Activated CD8-positive, alpha-beta T cell treated with anti-CD3 and anti-CD28 coated beads for 36 hours (primary cell): ENCODE data around the gene GFI1. TPM values are rescaled to one million over a fixed set of nuclear protein-coding genes. Genes with fewer than 3 reads are reported as not detected.

Source experiments
- ATAC-seq: fragments of 200-7000 bp; cut with Tn5 transposase; one replicate; pipeline ENCODE4 v1.10.0; 2021; ENCODE audit warnings: mild to moderate bottlenecking, moderate library complexity
- CTCF ChIA-PET: fragments of 350-600 bp; sonication (Branson Sonifier 250); formaldehyde crosslinking; loops from one replicate; lab custom pipeline; 2021; ENCODE audit warnings: antibody characterized with exemption; lab: Charles Lee
- POLR2A ChIA-PET: fragments of 350-600 bp; sonication (Branson Sonifier 250); formaldehyde crosslinking; loops from one replicate; lab custom pipeline; 2021; ENCODE audit warnings: antibody characterized with exemption; lab: Charles Lee
- DNase-seq: peaks from one replicate; pipeline ENCODE4 v3.0.0-alpha.2; 2020
- H3K27ac Mint-ChIP-seq: one replicate; pipeline ENCODE4 v1.8.0; 2021; ENCODE audit warnings: mild to moderate bottlenecking, mixed read lengths
- H3K27me3 Mint-ChIP-seq: one replicate; pipeline ENCODE4 v1.8.0; 2021; ENCODE audit warnings: mixed read lengths
- H3K36me3 Mint-ChIP-seq: one replicate; pipeline ENCODE4 v1.8.0; 2021; ENCODE audit warnings: low read depth, mixed read lengths
- H3K4me1 Mint-ChIP-seq: one replicate; pipeline ENCODE4 v1.8.0; 2021; ENCODE audit warnings: low read depth, mixed read lengths
- H3K4me3 Mint-ChIP-seq: one replicate; pipeline ENCODE4 v1.8.0; 2021; ENCODE audit warnings: mild to moderate bottlenecking, moderate library complexity, mixed read lengths
- H3K9me3 Mint-ChIP-seq: one replicate; pipeline ENCODE4 v1.8.0; 2021; ENCODE audit warnings: mixed read lengths
- intact Hi-C: fragments of 100-400 bp; cut with micrococcal nuclease; formaldehyde crosslinking; loops from one replicate; pipeline ENCODE4 v1.10.0; 2022
- total RNA-seq, 2 experiments: library from RNA; stranded (reverse); gene quantifications; one replicate each; pipeline ENCODE4 v1.2.3, GENCODE V29; 2021
- TF ChIP-seq, protein P1 (sequence below): fragments of 200-600 bp; IDR thresholded peaks from one replicate; pipeline ENCODE4 v1.8.0; 2022; ENCODE audit warnings: antibody characterized with exemption, mild to moderate bottlenecking

GFI1 gene
- total RNA-seq, 2 experiments from 2014 or later = 54.3 to 55.3 TPM

DNA sequence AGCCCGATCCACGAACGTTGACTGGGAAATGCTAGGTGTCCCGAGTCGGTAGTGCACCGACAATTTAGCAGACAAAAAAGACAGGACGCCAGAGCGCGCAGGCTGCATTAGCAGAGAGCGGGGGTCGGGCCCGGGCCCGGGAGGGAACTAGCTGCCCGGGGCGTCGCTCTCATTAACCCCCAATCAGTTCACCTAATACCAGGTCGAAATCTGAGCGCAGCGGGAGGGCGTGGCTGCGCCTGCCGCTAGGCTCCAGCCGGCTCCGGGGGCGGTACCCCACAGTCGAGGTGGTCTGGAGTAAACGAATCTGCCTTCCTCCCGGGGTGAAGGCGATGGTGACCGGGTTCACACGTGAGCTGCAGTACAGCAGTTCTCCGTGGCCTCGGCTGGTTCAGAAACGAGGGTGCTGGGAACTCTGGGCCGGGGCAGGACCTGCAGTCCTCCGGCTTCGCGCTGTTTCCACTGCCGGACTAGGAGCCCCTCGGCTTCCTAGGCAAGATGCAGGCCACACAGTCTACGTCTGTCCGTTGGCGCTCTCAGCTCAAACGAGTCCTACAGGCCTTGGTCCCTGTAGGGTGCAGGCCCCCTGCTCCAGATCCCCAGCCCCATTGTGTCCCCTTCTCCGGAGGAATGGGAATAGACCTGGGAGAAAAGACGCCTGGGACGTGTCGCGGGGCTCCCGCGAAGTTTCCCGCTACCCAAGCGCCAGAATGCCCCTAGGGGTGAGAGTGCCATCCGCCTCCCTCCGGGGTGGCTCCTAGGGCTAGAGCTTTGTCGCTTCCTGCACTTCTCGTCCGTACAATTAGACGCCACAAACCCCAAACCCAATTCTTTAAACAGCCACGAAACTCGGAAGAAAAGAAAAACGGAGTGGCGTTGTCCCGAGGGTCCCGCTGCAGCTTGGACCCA lies 2.0 kb downstream of the GFI1 start:
- ATAC-seq = peak; percentile 26
- ChIA-PET POLR2A (interaction anchor here (0.6 to 10.9 kb wide), 34 partner anchors 9 to 537 kb away, joined by 3 to 213 read pairs (median 5); partner anchors contain the start of gene GLMN), CTCF (interaction anchor here (0.6 to 5.0 kb wide), 30 partner anchors 10 to 344 kb away, joined by 3 to 51 read pairs (median 4); partner anchors contain the start of genes GLMN and RPAP2)
- H3K4me3 Mint-ChIP-seq = peak overlapping the region; percentile 98
- no peaks in the 10 kb centered on the region for H3K27me3 Mint-ChIP-seq
- TF ChIP-seq, protein P1, sequence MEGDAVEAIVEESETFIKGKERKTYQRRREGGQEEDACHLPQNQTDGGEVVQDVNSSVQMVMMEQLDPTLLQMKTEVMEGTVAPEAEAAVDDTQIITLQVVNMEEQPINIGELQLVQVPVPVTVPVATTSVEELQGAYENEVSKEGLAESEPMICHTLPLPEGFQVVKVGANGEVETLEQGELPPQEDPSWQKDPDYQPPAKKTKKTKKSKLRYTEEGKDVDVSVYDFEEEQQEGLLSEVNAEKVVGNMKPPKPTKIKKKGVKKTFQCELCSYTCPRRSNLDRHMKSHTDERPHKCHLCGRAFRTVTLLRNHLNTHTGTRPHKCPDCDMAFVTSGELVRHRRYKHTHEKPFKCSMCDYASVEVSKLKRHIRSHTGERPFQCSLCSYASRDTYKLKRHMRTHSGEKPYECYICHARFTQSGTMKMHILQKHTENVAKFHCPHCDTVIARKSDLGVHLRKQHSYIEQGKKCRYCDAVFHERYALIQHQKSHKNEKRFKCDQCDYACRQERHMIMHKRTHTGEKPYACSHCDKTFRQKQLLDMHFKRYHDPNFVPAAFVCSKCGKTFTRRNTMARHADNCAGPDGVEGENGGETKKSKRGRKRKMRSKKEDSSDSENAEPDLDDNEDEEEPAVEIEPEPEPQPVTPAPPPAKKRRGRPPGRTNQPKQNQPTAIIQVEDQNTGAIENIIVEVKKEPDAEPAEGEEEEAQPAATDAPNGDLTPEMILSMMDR = no peak
- peaks cover 34% of the 10 kb centered on the region for H3K4me1 Mint-ChIP-seq
- peak overlapping the region; percentile 98 for H3K27ac Mint-ChIP-seq
- no peaks in the 10 kb centered on the region for H3K9me3 Mint-ChIP-seq
- peak; percentile 91 for DNase-seq
- peaks cover 60% of the 10 kb centered on the region for H3K36me3 Mint-ChIP-seq
- intact Hi-C loops = loop anchor here (5.0 kb wide), 3 partner anchors 98 to 172 kb away; no protein-coding TSS in a partner anchor

DNA sequence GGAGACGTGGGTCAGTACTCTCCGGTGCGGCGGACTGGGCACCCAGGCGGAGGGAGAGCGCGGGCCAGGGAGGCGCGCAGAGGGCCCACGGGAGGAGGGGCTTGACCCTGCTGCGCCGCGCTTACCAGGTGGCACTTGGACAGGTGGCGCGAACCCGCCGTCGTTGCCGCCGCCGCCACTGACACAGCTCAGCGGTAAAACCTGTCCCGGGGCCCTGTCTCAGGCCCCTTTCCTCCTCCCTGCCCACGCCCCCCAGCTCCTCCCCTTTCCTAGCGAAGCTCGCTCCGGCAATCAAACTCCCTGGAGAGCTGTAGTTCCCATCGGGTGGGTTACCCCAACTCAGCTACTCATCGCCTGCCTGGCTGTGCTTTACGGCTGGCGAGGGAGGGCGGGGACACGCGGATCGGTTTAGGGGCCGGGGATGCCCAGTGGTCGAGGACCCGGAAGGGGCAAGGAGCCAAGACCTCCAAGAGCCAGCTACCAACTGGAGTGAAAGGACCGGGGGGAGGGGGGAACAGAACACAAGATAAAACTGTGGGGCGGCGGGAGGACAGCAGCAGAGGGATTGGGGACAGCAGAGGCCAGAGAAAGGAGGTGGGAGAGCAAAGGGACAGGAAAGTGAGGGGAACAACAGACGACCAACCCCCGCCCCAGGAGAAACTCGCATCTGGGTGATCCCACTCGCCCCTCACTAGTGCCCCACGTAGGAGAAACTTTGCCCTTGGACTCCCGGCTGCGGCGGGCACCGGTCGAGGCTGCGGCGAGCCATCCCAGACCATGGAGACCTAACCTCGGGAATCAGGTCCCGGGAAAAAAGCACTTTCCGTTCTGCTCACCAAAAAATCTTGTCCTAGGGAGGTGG lies 2.9 kb downstream of the GFI1 start:
- Mint-ChIP-seq H3K4me3 (peak overlapping the region; percentile 98), H3K27ac (peak overlapping the region; percentile 98), H3K9me3 (no peaks in the 10 kb centered on the region), H3K27me3 (no peaks in the 10 kb centered on the region), H3K4me1 (peaks cover 38% of the 10 kb centered on the region), H3K36me3 (peaks cover 63% of the 10 kb centered on the region)
- TF ChIP-seq, protein P1 = no peak
- CTCF ChIA-PET = interaction anchor here (0.8 to 5.0 kb wide), 15 partner anchors 9 to 477 kb away, joined by 3 to 51 read pairs (median 7); partner anchors contain the start of genes DIPK1A and RPL5
- DNase-seq (peak; percentile 79), ATAC-seq (peak; percentile 3)
- POLR2A ChIA-PET = interaction anchor here (0.7 to 10.9 kb wide), 21 partner anchors 8 to 536 kb away, joined by 3 to 213 read pairs (median 6); partner anchors contain the start of gene RPL5
- intact Hi-C loops = loop anchor here (5.0 kb wide), 1 partner anchor 172 kb away; no protein-coding TSS in a partner anchor

- DNase-seq (peak; percentile 60), ATAC-seq (no peak)
- CTCF ChIA-PET = interaction anchor here (0.8 to 5.0 kb wide), 18 partner anchors 8 to 479 kb away, joined by 3 to 51 read pairs (median 4); partner anchors contain the start of genes DIPK1A and RPL5
- intact Hi-C loops = loop anchor here (5.0 kb wide), 1 partner anchor 171 kb away; no protein-coding TSS in a partner anchor
- H3K36me3 Mint-ChIP-seq = peaks cover 68% of the 10 kb centered on the region
- POLR2A ChIA-PET = interaction anchor here (0.7 to 10.9 kb wide), 25 partner anchors 7 to 536 kb away, joined by 3 to 213 read pairs (median 4); partner anchors contain the start of genes GLMN, RPAP2 and RPL5
- peak overlapping the region; percentile 98 for H3K27ac Mint-ChIP-seq
- peaks cover 42% of the 10 kb centered on the region for H3K4me1 Mint-ChIP-seq
- TF ChIP-seq, protein P1 = no peak
- no peaks in the 10 kb centered on the region for H3K27me3 Mint-ChIP-seq
- H3K4me3 Mint-ChIP-seq = peak overlapping the region; percentile 98
- no peaks in the 10 kb centered on the region for H3K9me3 Mint-ChIP-seq
Measured at GRCh38 chr1:92482665-92483609, 3.8 kb downstream of the GFI1 start.
